Osteoblast (primary cell): Measurements from ENCODE around the gene GPI. TPM values are rescaled to one million over a fixed set of nuclear protein-coding genes. Genes with fewer than 3 reads are reported as not detected.

ENCODE experiments used
- DNase-seq: peaks from one replicate; pipeline ENCODE4 v3.0.0; 2011; ENCODE audit warnings: low spot score, mixed read lengths; ENCODE audit not compliant: insufficient read length; ENCODE audit errors: missing footprints
- H2AFZ ChIP-seq: 2 replicates; pipeline ENCODE4 v1.6.0; 2011; ENCODE audit warnings: mild to moderate bottlenecking, low read length
- H3K27ac ChIP-seq: 2 replicates; pipeline ENCODE4 v1.5.1; 2011; ENCODE audit warnings: mild to moderate bottlenecking, low read depth, low read length, moderate library complexity
- H3K27me3 ChIP-seq: 2 replicates; pipeline ENCODE4 v1.6.0; 2012; ENCODE audit warnings: mild to moderate bottlenecking, control low read depth, inconsistent platforms, low read length, moderate library complexity; ENCODE audit not compliant: insufficient read depth
- H3K36me3 ChIP-seq: 2 replicates; pipeline ENCODE4 v1.5.1; 2011; ENCODE audit warnings: mild to moderate bottlenecking, low read length, control low read depth, moderate library complexity; ENCODE audit not compliant: insufficient read depth
- H3K4me1 ChIP-seq: 2 replicates; pipeline ENCODE4 v1.5.1; 2011; ENCODE audit warnings: mild to moderate bottlenecking, low read length, control low read depth, moderate library complexity; ENCODE audit not compliant: insufficient read depth
- H3K4me2 ChIP-seq: 2 replicates; pipeline ENCODE4 v1.6.0; 2011; ENCODE audit warnings: mild to moderate bottlenecking, low read length; ENCODE audit not compliant: insufficient read depth
- H3K4me3 ChIP-seq: fragments of 200-600 bp; sonication (generic); 3 replicates; pipeline ENCODE4 v1.5.1; 2012; ENCODE audit warnings: mild to moderate bottlenecking, low read length, inconsistent platforms; ENCODE audit not compliant: insufficient read depth
- H3K79me2 ChIP-seq: 2 replicates; pipeline ENCODE4 v1.6.0; 2012; ENCODE audit warnings: mild to moderate bottlenecking, low read length, control low read depth, inconsistent platforms; ENCODE audit not compliant: insufficient read depth
- H3K9me3 ChIP-seq: 2 replicates; pipeline ENCODE4 v1.5.1; 2011; ENCODE audit warnings: low read depth, low read length, control low read depth
- H4K20me1 ChIP-seq: 2 replicates; pipeline ENCODE4 v1.6.0; 2012; ENCODE audit warnings: mild to moderate bottlenecking, low read length, control low read depth; ENCODE audit not compliant: insufficient read depth
- CTCF ChIP-seq: IDR thresholded peaks from 2 replicates; pipeline ENCODE4 v1.5.1; 2011; ENCODE audit warnings: mild to moderate bottlenecking, low read depth, low read length, moderate library complexity; ENCODE audit errors: extremely low read depth
- total RNA-seq: library from RNA; depleted of rRNA; stranded (reverse); fragments of >200 nt; gene quantifications from 2 replicates; pipeline ENCODE4 v1.2.3, GENCODE V29; 2012

GPI gene
- total RNA-seq, 1 donor = 133 TPM

- Histone ChIP-seq H3K9me3 (no peaks in the 10 kb centered on the region), H4K20me1 (no peaks in the 10 kb centered on the region), H3K4me2 (no peak overlapping the region), H3K27ac (no peak overlapping the region), H3K4me3 (no peak overlapping the region), H3K36me3 (peaks cover 30% of the 10 kb centered on the region), H2AFZ (no peak overlapping the region), H3K79me2 (no peaks in the 10 kb centered on the region), H3K4me1 (peaks cover 14% of the 10 kb centered on the region), H3K27me3 (no peaks in the 10 kb centered on the region)
- no peak for DNase-seq
- TF ChIP-seq CTCF = no peak
Measured at GRCh38 chr19:34355201-34355600, 9.8 kb upstream of the GPI start.

- no peaks in the 10 kb centered on the region for H3K79me2 ChIP-seq
- H3K4me2 ChIP-seq = no peak overlapping the region
- peaks cover 22% of the 10 kb centered on the region for H3K36me3 ChIP-seq
- no peak for DNase-seq
- no peak overlapping the region for H3K4me3 ChIP-seq
- H2AFZ ChIP-seq = no peak overlapping the region
- H3K27ac ChIP-seq = no peak overlapping the region
- H3K9me3 ChIP-seq = no peaks in the 10 kb centered on the region
- no peaks in the 10 kb centered on the region for H3K27me3 ChIP-seq
- no peak for TF ChIP-seq CTCF
- no peaks in the 10 kb centered on the region for H4K20me1 ChIP-seq
- H3K4me1 ChIP-seq = peaks cover 14% of the 10 kb centered on the region
Measured at GRCh38 chr19:34356875-34357274, 8.1 kb upstream of the GPI start.

GRCh38 chr19:34357431-34357830 lies 7.6 kb upstream of the GPI start:
- peaks cover 22% of the 10 kb centered on the region for H3K36me3 ChIP-seq
- no peak overlapping the region for H3K4me3 ChIP-seq
- no peaks in the 10 kb centered on the region for H3K79me2 ChIP-seq
- no peak overlapping the region for H3K27ac ChIP-seq
- H3K9me3 ChIP-seq = no peaks in the 10 kb centered on the region
- H3K27me3 ChIP-seq = no peaks in the 10 kb centered on the region
- no peak overlapping the region for H2AFZ ChIP-seq
- no peaks in the 10 kb centered on the region for H4K20me1 ChIP-seq
- TF ChIP-seq CTCF = no peak
- no peak overlapping the region for H3K4me2 ChIP-seq
- peaks cover 14% of the 10 kb centered on the region for H3K4me1 ChIP-seq
- no peak for DNase-seq

GRCh38 chr19:34359140-34359953 lies 5.6 kb upstream of the GPI start:
- Histone ChIP-seq H4K20me1 (no peaks in the 10 kb centered on the region), H3K9me3 (no peaks in the 10 kb centered on the region), H3K4me1 (peaks cover 14% of the 10 kb centered on the region), H3K27ac (peak overlapping the region; percentile 64), H2AFZ (peak overlapping the region; percentile 91), H3K27me3 (no peaks in the 10 kb centered on the region), H3K4me2 (peak overlapping the region; percentile 95), H3K4me3 (peak overlapping the region; percentile 72), H3K36me3 (peaks cover 11% of the 10 kb centered on the region), H3K79me2 (no peaks in the 10 kb centered on the region)
- TF ChIP-seq CTCF = peak; percentile 48
- peak; percentile 99 for DNase-seq
